Muscle of leg (tissue), 11 donors: ENCODE data around the gene DCAF4L1. TPM values are rescaled to one million over a fixed set of nuclear protein-coding genes. Genes with fewer than 3 reads are reported as not detected.

ENCODE experiments used
- DNase-seq: peaks from one replicate; pipeline ENCODE4 v3.0.0; 2013
- H3K27ac ChIP-seq: one replicate; pipeline ENCODE4 v1.5.1; 2013; ENCODE audit warnings: mild to moderate bottlenecking, low read length, control low read depth
- H3K27me3 ChIP-seq: one replicate; pipeline ENCODE4 v1.6.1; 2013; ENCODE audit warnings: low read length; ENCODE audit not compliant: control insufficient read depth, insufficient read depth
- H3K36me3 ChIP-seq: one replicate; pipeline ENCODE4 v1.6.1; 2013; ENCODE audit warnings: low read length; ENCODE audit not compliant: control insufficient read depth, insufficient read depth
- H3K4me1 ChIP-seq: one replicate; pipeline ENCODE4 v1.6.1; 2013; ENCODE audit warnings: low read length; ENCODE audit not compliant: control insufficient read depth, insufficient read depth
- H3K4me3 ChIP-seq: one replicate; pipeline ENCODE4 v1.5.1; 2013; ENCODE audit warnings: low read length, control low read depth
- H3K9me3 ChIP-seq: replicated peaks from 2 replicates; pipeline ENCODE4 v1.6.1; 2013; ENCODE audit warnings: low read depth, low read length; ENCODE audit not compliant: control insufficient read depth
- whole genome bisulfite sequencing: methylation state at CpG from one replicate; pipeline ENCODE4 v1.1.5; 2013; ENCODE audit warnings: missing lambda C conversion rate; ENCODE audit not compliant: insufficient coverage; 5-methylcytosine and 5-hydroxymethylcytosine counted together
- polyA plus RNA-seq, 8 donors: library from polyadenylated mRNA; unstranded; fragments of 120-200 nt; gene quantifications; one replicate each; pipeline versions ENCODE4 v1.2.1 to v1.2.3, GENCODE V29; 2013; ENCODE audit warnings: inconsistent platforms in 1 of 8, low replicate concordance in 1 of 8; ENCODE audit not compliant: insufficient read length in 8 of 8, insufficient read depth in 1 of 8
- total RNA-seq: library from RNA; stranded (reverse); fragments of 120-200 nt; gene quantifications from one replicate; pipeline ENCODE4 v1.2.4, GENCODE V29; 2013

The DCAF4L1 gene
- total and polyA plus RNA-seq, 9 donors, result 0.05 to 0.40 (median 0.18) TPM

GRCh38 chr4:42015438-42015837 lies 33.9 kb downstream of the DCAF4L1 start:
- H3K36me3 ChIP-seq, result peaks cover 3% of the 10 kb centered on the region
- H3K27me3 ChIP-seq, result no peaks in the 10 kb centered on the region
- H3K27ac ChIP-seq, result no peak overlapping the region
- H3K4me3 ChIP-seq, result no peak overlapping the region
- 100% methylated on average over 1 of the region's 2 CpGs for whole genome bisulfite sequencing
- no peaks in the 10 kb centered on the region for H3K4me1 ChIP-seq
- no peak for DNase-seq
- no peaks in the 10 kb centered on the region for H3K9me3 ChIP-seq

GRCh38 chr4:42018451-42018850 lies 36.9 kb downstream of the DCAF4L1 start:
- Histone ChIP-seq H3K9me3 (no peaks in the 10 kb centered on the region), H3K4me1 (no peaks in the 10 kb centered on the region), H3K27ac (no peak overlapping the region), H3K27me3 (no peaks in the 10 kb centered on the region), H3K36me3 (peaks cover 6% of the 10 kb centered on the region), H3K4me3 (no peak overlapping the region)
- WGBS, result no CpG with 5 or more reads among the region's 2 CpGs
- peak; percentile 7 for DNase-seq

Other genes with a start within 250 kb of the DCAF4L1 start
- not detected for gene PHOX2B, start 233.0 kb upstream of the DCAF4L1 start, total RNA-seq
- gene PHOX2B, start 233.0 kb upstream of the DCAF4L1 start, polyA plus RNA-seq, result under 1 TPM in 3 of 8 donors, not detected in 5; 0.05 to 0.58 (median 0.28) TPM
- gene TMEM33, start 46.3 kb upstream of the DCAF4L1 start, total RNA-seq, result 17.6 TPM
- gene TMEM33, start 46.3 kb upstream of the DCAF4L1 start, polyA plus RNA-seq, result 10 to 100 TPM; 11.9 to 24.5 (median 16.2) TPM
- gene SLC30A9, start 8.8 kb downstream of the DCAF4L1 start, total RNA-seq, result 52.2 TPM
- gene SLC30A9, start 8.8 kb downstream of the DCAF4L1 start, polyA plus RNA-seq, result 10 to 100 TPM; 41.8 to 62.0 (median 51.7) TPM
- 0.04 TPM for gene BEND4, start 170.9 kb downstream of the DCAF4L1 start, total RNA-seq
- under 1 TPM; 0.03 to 0.26 (median 0.07) TPM for gene BEND4, start 170.9 kb downstream of the DCAF4L1 start, polyA plus RNA-seq